SU-DHL-6 (cell line): Measurements from ENCODE around the gene ASB2.

ENCODE experiments used
- H2AFZ ChIP-seq: fragments of 200-600 bp; sonication (generic); 2 replicates; pipeline ENCODE4 v1.6.1; 2014; ENCODE audit warnings: low read depth, mild to moderate bottlenecking, moderate library complexity, mixed read lengths, antibody characterized with exemption, low read length; ENCODE audit not compliant: severe bottlenecking
- H3F3A ChIP-seq: fragments of 200-600 bp; shearing (Covaris generic); 2 replicates; pipeline ENCODE4 v1.6.0; 2016; ENCODE audit warnings: antibody characterized with exemption, mild to moderate bottlenecking; ENCODE audit not compliant: insufficient read depth
- H3K27ac ChIP-seq: fragments of 200-600 bp; sonication (generic); 2 replicates; pipeline ENCODE4 v1.5.1; 2016; ENCODE audit warnings: low read depth, mild to moderate bottlenecking, low read length, moderate library complexity, mixed read lengths
- H3K27me3 ChIP-seq: fragments of 200-600 bp; sonication (generic), shearing (Covaris generic); 2 replicates; pipeline ENCODE4 v1.6.0; 2014; ENCODE audit warnings: mild to moderate bottlenecking, low read length
- H3K36me3 ChIP-seq: fragments of 200-600 bp; sonication (generic); 2 replicates; pipeline ENCODE4 v1.6.1; 2014; ENCODE audit warnings: mild to moderate bottlenecking, low read length, mixed read lengths
- H3K4me2 ChIP-seq: fragments of 300-600, 200-600 bp; shearing (Covaris generic), sonication (generic); 2 replicates; pipeline ENCODE4 v1.6.0; 2014; ENCODE audit warnings: low read length, low read depth, mild to moderate bottlenecking; ENCODE audit not compliant: poor library complexity, severe bottlenecking
- H3K4me3 ChIP-seq: fragments of 200-600 bp; sonication (generic); 2 replicates; pipeline ENCODE4 v1.5.1; 2014; ENCODE audit warnings: antibody characterized with exemption, low read length, mild to moderate bottlenecking, mixed read lengths; ENCODE audit not compliant: insufficient read depth, poor library complexity, severe bottlenecking
- H3K79me2 ChIP-seq: fragments of 200-600 bp; sonication (generic); 2 replicates; pipeline ENCODE4 v1.6.1; 2014; ENCODE audit warnings: mild to moderate bottlenecking, low read length, moderate library complexity; ENCODE audit not compliant: insufficient read depth
- H3K9ac ChIP-seq: fragments of 200-600 bp; sonication (generic); 2 replicates; pipeline ENCODE4 v1.7.0; 2014; ENCODE audit warnings: mild to moderate bottlenecking, low read length
- H3K9me2 ChIP-seq: fragments of 200-600 bp; sonication (generic); replicated peaks from 2 replicates; pipeline ENCODE4 v1.6.1; 2014; ENCODE audit warnings: low read length; ENCODE audit not compliant: insufficient read depth
- H3K9me3 ChIP-seq: fragments of 200-600 bp; sonication (generic); 2 replicates; pipeline ENCODE4 v1.6.1; 2014; ENCODE audit warnings: low read length, mixed read lengths; ENCODE audit not compliant: insufficient read depth
- H4K20me1 ChIP-seq: fragments of 200-600 bp; sonication (generic); 2 replicates; pipeline ENCODE4 v1.6.1; 2014; ENCODE audit warnings: low read depth, mild to moderate bottlenecking, antibody characterized with exemption, low read length, moderate library complexity, mixed read lengths
- EZH2phosphoT487 ChIP-seq: fragments of 200-600 bp; sonication (generic), shearing (Covaris generic); conservative IDR thresholded peaks from 2 replicates; pipeline ENCODE4 v1.6.1; 2018; ENCODE audit warnings: mild to moderate bottlenecking, antibody characterized with exemption, low read length, moderate library complexity, mixed read lengths
- TF ChIP-seq, protein P1 (sequence below): fragments of 200-600 bp; sonication (generic); IDR thresholded peaks from one replicate; pipeline ENCODE4 v1.5.1; 2017; ENCODE audit warnings: antibody characterized with exemption, mild to moderate bottlenecking, low read length, moderate library complexity; ENCODE audit not compliant: insufficient read depth, poor library complexity, severe bottlenecking

ASB2 gene

GRCh38 chr14:93898731-93899130 is 77.6 kb downstream of the ASB2 start:
- TF ChIP-seq, protein P1, sequence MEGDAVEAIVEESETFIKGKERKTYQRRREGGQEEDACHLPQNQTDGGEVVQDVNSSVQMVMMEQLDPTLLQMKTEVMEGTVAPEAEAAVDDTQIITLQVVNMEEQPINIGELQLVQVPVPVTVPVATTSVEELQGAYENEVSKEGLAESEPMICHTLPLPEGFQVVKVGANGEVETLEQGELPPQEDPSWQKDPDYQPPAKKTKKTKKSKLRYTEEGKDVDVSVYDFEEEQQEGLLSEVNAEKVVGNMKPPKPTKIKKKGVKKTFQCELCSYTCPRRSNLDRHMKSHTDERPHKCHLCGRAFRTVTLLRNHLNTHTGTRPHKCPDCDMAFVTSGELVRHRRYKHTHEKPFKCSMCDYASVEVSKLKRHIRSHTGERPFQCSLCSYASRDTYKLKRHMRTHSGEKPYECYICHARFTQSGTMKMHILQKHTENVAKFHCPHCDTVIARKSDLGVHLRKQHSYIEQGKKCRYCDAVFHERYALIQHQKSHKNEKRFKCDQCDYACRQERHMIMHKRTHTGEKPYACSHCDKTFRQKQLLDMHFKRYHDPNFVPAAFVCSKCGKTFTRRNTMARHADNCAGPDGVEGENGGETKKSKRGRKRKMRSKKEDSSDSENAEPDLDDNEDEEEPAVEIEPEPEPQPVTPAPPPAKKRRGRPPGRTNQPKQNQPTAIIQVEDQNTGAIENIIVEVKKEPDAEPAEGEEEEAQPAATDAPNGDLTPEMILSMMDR: no peak
- TF ChIP-seq EZH2phosphoT487: no peak
- no peak overlapping the region for H3K4me2 ChIP-seq
- H2AFZ ChIP-seq: no peak overlapping the region
- no peaks in the 10 kb centered on the region for H3F3A ChIP-seq
- H3K79me2 ChIP-seq: no peaks in the 10 kb centered on the region
- no peaks in the 10 kb centered on the region for H3K9me3 ChIP-seq
- no peaks in the 10 kb centered on the region for H3K9me2 ChIP-seq
- H3K36me3 ChIP-seq: no peaks in the 10 kb centered on the region
- H4K20me1 ChIP-seq: no peaks in the 10 kb centered on the region
- H3K27ac ChIP-seq: no peak overlapping the region
- no peak overlapping the region for H3K9ac ChIP-seq
- H3K4me3 ChIP-seq: no peak overlapping the region
- no peaks in the 10 kb centered on the region for H3K27me3 ChIP-seq

- Histone ChIP-seq H3F3A (no peaks in the 10 kb centered on the region), H3K4me2 (no peak overlapping the region), H4K20me1 (no peaks in the 10 kb centered on the region), H3K9ac (no peak overlapping the region), H3K9me2 (no peaks in the 10 kb centered on the region), H3K27ac (no peak overlapping the region), H3K36me3 (no peaks in the 10 kb centered on the region), H2AFZ (no peak overlapping the region), H3K27me3 (no peaks in the 10 kb centered on the region), H3K9me3 (no peaks in the 10 kb centered on the region), H3K79me2 (no peaks in the 10 kb centered on the region), H3K4me3 (no peak overlapping the region)
- TF ChIP-seq EZH2phosphoT487: no peak
- TF ChIP-seq, protein P1: no peak
Observed at GRCh38 chr14:93898081-93898611, 78.2 kb downstream of the ASB2 start.

DNA sequence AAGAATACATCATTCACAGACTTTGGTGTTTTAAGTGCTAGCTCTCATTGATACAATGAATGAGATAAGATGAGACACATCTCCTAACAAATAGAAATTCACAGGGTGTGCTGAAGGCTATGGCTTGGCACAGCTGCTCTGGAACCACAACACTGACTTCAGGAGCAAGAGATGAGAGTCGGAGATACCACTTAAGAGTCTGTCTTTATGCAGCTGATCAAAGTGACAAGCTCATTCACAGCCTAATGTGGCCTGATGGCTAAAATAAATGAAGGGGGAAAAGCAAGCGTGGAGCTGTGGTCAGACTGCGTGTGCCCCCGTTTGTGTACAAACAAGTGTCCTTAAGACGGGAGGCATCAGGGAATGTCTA is 78.9 kb downstream of the ASB2 start:
- TF ChIP-seq, protein P1: no peak
- no peak for TF ChIP-seq EZH2phosphoT487
- no peak overlapping the region for H3K4me2 ChIP-seq
- no peak overlapping the region for H3K4me3 ChIP-seq
- H3K79me2 ChIP-seq: no peaks in the 10 kb centered on the region
- H3K9ac ChIP-seq: no peak overlapping the region
- H3K27ac ChIP-seq: no peak overlapping the region
- H4K20me1 ChIP-seq: no peaks in the 10 kb centered on the region
- H3K27me3 ChIP-seq: no peaks in the 10 kb centered on the region
- H3K9me2 ChIP-seq: no peaks in the 10 kb centered on the region
- no peaks in the 10 kb centered on the region for H3F3A ChIP-seq
- no peaks in the 10 kb centered on the region for H3K9me3 ChIP-seq
- no peaks in the 10 kb centered on the region for H3K36me3 ChIP-seq
- no peak overlapping the region for H2AFZ ChIP-seq
